NT2/D1 (cell line): Measurements from ENCODE around the gene POLE4.

ENCODE experiments used
- SUZ12 ChIP-seq: IDR thresholded peaks from 2 replicates; pipeline ENCODE4 v1.6.1; 2011; ENCODE audit not compliant: insufficient read length, insufficient read depth; ENCODE audit errors: extremely low read depth
- YY1 ChIP-seq: IDR thresholded peaks from 2 replicates; pipeline ENCODE4 v1.6.1; 2011; ENCODE audit not compliant: insufficient read length, insufficient read depth

DNA sequence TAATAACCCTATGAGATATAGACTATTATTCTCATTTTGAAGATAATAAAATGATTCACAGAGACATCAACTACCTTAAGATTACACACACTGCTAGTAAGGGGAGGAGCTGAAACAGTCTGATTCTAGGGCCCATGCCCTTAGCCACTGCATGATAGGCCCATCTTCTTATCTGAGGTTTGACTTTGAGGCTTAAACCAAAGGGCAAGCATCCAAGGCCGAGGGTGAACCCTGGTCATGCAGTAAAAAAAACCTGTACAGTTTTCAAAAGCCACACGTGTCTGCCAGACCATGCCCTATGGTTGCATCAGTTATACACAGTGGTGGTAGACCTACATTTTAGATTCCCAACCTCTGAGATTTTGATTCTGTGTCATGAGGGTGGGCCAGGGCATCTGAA is 44.8 kb downstream of the POLE4 start:
- TF ChIP-seq YY1 (no peak), SUZ12 (no peak)
